ENCODE results near the gene GASK1A.

- TF ChIP-seq EP300 (IDR thresholded peaks at IDR 0.05) (no peak), CTCF (IDR thresholded peaks at IDR 0.05) (no peak), POLR2A (IDR thresholded peaks at IDR 0.05) (no peak)
These were observed 102.7 kb downstream of the GASK1A start for GRCh38 chr3:43081796-43082195.
